Measurements from ENCODE around the gene CCDC137.

DNA sequence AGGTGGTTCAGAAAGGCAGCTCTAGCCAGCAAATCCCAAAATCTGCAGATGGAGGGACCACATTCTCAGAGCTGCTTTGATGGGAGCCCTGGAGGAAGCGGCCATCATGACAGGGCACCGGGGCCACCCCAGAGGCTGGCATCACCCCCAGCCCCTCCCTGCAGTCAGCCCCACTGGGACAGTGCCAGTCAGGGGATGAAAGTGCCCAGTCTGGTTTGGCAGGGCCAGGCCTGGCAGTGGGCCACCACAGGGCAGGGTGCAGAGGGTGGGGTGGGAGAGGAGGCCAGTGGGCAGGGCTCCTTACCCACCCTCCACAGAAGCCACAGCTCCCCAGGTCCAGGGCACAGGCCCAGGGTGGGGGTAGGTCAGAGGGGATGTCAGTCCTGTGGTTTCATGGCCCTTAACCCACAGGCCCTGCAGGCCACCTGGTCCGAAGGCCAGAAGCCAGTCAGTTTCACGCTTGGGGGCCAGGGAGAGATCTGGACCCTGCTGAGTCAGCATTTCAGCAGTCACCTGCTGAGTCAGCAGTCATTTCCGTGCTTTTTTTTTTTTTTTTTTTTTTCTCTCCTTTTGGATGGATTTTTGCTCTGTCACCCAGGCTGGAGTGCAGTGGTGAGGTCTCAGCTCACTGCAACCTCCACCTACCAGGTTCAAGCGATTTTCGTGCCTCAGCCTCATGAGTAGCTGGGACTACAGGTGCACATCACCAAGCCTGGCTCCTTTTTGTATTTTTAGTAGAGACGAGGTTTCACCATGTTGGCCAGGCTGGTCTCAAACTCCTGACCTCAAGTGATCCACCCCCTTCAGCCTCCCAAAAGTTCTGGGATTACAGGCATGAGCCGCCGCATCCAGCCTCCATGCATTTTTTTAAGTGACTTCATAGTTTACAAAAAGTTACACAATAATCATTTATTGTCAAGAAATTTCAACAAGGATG, 55.9 kb downstream of the CCDC137 start:
- TF ChIP-seq, protein P1, sequence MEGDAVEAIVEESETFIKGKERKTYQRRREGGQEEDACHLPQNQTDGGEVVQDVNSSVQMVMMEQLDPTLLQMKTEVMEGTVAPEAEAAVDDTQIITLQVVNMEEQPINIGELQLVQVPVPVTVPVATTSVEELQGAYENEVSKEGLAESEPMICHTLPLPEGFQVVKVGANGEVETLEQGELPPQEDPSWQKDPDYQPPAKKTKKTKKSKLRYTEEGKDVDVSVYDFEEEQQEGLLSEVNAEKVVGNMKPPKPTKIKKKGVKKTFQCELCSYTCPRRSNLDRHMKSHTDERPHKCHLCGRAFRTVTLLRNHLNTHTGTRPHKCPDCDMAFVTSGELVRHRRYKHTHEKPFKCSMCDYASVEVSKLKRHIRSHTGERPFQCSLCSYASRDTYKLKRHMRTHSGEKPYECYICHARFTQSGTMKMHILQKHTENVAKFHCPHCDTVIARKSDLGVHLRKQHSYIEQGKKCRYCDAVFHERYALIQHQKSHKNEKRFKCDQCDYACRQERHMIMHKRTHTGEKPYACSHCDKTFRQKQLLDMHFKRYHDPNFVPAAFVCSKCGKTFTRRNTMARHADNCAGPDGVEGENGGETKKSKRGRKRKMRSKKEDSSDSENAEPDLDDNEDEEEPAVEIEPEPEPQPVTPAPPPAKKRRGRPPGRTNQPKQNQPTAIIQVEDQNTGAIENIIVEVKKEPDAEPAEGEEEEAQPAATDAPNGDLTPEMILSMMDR (conservative IDR thresholded peaks at IDR 0.05; ENCODE audit: low read length) = no peak
- no peak for TF ChIP-seq EZH2phosphoT487 (IDR thresholded peaks at IDR 0.05; ENCODE audit: borderline replicate concordance, low read depth, low read length)

All from OCI-LY7 (cell line).